Measurements from ENCODE around the gene ELK4.

- TF ChIP-seq USF2 (IDR thresholded peaks at IDR 0.05) (no peak), CTCF (IDR thresholded peaks at IDR 0.05) (no peak), POLR2A (IDR thresholded peaks at IDR 0.05; ENCODE audit: low read length) (no peak), KDM1A (IDR thresholded peaks at IDR 0.05; ENCODE audit: low read depth) (no peak), NPAS2 (CRISPR knock-in tag; IDR thresholded peaks at IDR 0.05; ENCODE audit: borderline replicate concordance) (no peak)
These were observed 36.3 kb upstream of the ELK4 start for GRCh38 chr1:205667909-205668643.
